Stimulated activated CD8-positive, alpha-beta memory T cell treated with anti-CD3 and anti-CD28 coated beads, Interleukin-12 subunit alpha, Interleukin-12 subunit beta, amount 100 ng/mL, for 4 hours (primary cell): Measurements from ENCODE around the gene ACAA1.
"Not testable (repeated sequence)": the region's sequence is repeated elsewhere in the genome, so short reads cannot be mapped to it uniquely, and the experiment has no call there.

ENCODE experiments used
- DNase-seq: peaks from one replicate; pipeline ENCODE4 v3.0.0-alpha.2; 2020; ENCODE audit warnings: low read depth

Gene ACAA1

DNA sequence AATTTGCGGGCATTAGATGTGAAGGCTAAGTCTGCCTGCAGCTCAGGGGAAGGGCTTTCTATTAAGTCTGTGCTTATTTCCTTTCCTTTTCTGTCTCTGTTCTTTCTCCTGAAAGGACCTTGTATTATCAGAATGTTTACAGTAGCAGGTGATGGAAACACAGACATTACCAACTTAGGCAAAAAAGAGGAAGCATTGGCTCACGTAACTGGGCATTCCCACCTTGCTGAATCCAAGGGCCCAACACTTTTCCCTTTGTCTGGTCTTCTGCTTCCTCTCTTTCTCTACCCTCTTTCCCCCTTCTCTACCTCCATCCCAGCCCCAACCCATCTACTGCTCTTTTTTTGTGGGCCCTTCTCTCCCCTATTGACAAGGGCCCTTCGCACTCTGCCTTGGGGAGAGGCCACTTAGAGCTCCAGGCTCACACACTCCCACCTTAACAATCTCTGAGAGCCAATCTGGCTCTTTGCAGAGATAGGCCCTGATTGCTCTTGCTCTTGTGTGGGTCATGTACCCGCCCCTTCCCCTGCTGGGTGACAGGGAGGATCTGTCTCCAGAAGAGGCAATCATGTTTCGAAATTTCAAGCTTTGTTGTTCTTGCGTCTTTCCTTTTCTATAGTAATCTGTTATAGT lies 35.0 kb downstream of the ACAA1 start:
- no peak for DNase-seq

DNA sequence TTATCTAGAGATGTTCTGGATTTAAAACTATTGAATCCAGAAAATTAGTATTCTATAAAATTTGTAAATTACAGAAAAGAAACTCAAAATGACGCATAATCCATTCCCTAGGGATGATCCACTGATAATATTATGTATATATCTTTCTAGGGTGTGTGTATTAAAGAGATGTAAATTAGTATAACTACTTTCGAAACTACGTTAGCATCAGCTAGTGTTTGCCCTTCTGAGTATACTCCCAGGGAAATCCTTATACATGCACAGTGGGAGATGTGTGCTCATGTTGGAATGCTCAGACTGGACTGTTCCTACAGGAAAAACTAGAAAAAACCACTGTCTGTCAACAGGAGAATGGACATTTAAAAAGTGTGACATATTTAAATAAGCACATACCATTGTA lies 36.4 kb downstream of the ACAA1 start:
- no peak for DNase-seq

DNA sequence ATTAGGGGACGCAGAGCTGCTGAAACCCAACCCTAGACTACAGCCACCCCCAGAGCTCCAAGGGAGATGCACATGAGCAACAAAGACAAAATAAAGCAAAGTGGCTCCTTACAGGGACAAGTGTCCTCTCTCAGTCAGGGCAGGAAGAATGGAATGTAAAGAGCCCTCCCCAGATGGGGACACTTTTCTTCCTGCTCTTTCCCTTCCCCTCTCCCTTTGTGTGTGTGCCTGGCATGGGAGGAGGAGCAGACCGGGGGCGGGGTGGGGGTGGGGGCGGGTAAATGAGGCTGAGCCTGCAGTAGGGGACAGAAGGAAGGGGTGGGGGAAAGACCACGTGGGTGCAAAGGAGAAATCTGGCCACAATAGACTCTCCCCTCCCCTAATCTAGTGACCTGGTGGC lies 37.4 kb downstream of the ACAA1 start:
- no peak for DNase-seq

DNA sequence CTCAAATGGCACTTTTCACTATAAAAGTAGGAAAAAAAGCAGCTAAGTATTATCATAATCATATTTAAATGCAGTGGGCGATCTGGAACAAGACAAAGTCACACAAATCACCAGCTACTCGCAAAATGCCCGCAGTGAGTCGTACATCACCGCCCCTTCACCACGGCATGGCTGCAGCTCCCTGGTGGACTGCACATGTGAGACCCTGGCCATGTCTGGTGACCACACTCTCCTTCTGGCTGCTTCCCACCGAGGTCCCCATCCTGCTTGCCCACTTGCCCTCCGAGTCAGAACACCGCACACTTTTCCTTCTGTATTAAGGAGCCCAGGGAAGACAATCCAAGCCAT lies 38.6 kb downstream of the ACAA1 start:
- DNase-seq = no peak

DNA sequence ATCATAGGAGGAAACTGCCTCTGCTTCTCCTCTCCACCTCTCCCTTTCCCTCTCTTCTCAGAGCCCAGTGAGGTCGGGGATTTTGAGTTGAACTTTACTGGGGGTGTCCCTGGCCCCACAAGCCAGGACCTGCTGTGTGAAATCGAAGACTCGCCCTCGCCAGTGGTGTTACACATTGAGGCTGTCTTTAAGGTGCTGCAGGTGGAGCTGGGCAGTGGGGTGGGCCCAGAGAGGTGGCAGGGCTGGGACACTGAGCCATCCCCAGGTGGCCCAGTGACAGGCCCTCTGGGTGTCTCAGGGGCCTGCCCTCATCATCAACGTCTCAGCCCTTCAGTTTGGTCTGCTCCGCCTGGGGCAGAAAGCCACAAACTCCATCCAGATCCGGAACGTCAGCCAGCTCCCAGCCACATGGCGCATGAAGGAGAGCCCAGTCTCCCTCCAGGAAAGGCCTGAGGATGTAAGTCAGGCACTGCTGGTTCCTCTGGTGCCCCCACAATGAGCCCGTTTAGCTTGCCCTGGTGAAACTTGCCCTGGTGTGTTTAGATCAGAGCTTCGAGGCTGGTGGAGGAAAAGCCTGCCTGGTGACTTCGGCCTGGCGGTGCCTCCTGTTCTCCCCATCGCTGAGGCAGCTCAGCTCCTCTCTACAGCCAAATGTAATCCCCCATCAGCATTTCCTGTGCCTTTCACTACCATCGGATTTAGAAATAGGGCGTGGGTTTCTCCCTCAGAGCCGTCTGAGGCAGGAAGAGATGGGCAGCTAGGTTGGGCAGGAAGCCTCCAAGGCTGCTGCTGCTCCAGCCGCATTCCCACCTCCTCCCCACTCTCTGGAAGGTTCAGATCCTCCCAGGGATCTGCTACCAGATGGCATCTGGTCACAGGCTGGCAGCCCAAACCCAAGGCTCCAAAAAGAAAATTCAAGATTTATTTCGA lies 39.2 kb downstream of the ACAA1 start:
- no peak for DNase-seq

DNA sequence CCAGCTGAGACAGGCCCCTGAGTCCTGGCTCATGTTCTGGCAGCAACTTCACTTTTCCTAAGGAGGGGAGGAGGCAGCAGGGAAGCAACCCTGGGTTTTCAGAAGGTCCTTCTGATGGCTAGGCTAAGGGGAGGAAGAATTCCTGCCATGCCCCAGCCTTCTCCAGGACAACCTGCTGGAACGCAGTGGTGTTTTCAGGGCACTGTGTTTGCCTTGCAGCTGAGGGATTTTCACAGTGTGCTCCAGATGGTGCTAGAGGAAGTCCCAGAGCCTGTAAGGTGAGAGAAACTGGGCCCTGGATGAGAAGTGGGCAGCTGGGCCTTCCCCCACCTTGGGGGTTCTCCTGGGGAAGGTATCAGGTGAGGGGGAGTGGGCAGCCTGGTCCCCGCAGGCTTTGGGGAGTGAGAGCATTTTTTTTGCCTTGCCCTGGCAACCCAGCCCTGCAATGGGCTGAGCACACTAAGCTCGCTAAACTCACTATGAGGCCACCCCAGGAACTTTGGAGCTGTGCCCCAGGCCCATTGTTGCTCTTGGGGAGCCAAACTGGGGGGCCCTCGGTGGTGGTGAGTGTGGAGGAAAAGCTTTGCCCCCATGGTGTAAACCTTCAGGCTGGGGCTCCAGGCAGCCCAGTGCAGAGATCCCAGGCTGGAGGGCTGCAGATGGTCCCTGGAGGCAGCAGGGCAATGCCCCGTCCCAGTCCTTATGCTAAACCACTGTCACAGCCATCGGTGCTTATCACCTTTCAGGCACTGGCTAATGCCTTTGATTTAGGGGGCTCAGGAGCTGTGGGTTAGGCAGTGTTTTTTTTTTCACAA lies 41.1 kb downstream of the ACAA1 start:
- DNase-seq = no peak

DNA sequence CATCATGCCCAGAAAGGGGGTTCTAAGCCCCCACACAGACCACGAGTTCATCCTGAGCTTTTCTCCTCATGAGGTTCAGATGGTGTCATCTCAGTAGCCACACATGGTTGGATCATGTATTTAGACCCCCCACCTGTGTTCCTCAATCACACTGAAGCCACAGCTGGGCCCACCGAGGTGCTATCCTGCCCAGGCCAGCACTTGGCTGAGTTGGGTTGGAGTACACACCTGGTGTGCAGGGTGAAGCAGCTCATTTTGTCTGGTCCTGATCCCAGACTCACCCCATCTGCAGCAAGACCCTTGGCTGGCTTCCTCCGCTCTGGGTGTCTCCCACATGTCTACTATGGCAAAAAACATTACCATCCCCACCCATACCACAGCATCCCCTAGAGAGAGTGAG lies 41.9 kb downstream of the ACAA1 start:
- no peak for DNase-seq

DNA sequence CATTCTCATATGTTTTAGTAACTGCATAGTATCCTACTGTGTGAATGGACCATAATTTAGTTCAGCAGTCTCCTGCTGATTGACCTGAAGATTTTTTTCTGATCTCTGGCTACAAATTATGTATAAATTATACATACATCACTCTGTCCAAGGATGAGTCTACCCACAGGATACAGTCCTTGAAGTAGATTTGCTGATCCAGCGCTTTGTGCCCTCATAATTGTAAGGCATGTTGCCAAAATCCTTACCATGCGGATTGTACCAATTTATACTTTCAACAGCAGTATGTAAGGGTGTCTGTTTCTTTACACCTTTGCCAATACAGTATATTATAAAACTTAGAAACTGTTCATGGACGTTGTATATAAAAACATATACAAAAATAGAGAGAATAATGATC lies 46.5 kb downstream of the ACAA1 start:
- DNase-seq = no peak

DNA sequence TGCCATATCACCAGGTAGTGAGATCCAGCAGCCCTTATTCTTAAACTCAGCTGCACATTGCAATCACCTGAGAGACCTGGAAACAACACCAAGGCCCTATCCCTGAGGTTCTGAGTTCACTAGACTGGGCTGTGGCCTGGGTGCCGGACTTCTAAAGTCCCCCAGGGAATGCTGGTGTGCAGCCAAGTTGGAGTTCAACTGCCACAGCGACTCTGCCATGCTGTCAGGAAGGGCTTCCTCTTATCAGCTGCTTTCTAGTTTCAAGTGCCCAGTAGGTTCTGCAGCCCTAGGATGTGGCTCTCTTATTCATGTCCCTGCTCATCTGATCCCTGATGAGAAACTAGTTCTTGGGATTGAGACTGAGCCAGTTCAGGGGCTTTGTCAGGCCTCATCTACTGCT lies 47.8 kb downstream of the ACAA1 start:
- no peak for DNase-seq

DNA sequence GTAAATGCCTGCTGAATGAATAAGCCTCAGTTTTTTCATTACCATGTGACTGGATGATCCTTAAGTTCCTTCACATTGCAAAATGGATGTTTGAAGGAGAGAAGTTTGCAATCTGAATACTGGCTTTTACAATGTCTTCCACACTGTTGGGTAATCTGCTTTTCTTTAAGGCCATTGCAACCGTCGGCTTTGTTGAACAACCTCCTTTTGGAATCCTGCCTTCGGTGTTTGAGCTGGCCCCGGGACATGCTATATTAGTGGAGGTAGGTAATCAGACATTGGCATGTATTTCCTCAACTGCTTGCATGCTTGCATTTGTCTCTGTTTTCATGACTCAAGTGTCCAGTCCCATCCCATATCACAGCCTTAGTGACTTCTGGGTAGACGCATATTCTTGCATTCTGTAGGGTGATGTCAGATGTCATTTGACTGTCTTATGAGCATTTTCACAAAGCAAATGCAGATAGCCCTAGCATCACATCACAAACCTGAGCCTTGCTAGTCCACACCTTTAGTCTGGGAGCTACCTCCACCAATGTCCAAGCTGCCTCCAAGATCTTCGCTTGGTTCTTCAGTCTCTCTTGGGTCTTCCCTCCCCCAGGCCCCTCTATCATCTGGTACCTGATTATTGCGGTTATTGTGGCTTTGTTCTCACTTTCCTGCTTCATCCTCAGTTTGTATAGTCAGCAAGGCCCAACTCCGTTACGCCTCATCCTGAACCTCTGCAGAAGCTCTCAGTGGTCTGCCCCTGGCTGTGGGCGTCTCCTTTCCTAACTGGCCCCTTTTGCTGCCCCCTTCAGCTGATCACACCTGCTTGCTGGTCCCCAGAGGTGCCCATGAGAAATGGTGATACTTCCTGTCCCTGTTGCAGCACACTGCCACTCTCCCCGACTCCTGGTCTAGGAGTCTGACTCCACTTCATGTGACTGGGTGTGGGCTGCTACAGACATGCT lies 48.5 kb downstream of the ACAA1 start:
- no peak for DNase-seq

DNA sequence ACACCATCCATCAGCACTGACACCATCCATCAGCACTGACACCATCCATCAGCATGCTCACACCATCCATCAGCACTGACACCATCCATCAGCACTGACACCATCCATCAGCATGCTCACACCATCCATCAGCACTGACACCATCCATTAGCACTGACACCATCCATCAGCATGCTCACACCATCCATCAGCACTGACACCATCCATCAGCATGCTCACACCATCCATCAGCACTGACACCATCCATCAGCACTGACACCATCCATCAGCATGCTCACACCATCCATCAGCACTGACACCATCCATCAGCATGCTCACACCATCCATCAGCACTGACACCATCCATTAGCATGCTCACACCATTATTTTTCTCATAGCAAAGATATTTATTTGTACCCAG lies 49.6 kb downstream of the ACAA1 start:
- DNase-seq = not testable (repeated sequence)

DNA sequence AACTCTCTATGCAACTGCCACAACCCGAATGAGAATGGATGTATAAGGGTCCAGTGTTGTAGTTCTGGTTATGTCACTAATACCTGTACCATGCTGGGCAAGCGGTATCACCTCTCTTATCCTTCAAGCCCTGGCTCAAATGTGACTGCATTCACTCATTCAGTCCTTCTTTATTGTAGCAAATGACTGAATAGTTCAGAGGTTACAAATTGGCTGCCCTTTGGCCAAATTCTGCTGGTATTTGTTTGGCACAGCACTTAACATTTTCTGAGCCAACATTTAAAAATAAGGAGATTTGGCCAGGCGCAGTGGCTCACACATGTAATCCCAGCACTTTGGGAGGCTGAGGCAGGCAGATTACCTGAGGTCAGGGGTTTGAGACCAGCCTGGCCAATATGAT lies 50.4 kb downstream of the ACAA1 start:
- DNase-seq = no peak

DNA sequence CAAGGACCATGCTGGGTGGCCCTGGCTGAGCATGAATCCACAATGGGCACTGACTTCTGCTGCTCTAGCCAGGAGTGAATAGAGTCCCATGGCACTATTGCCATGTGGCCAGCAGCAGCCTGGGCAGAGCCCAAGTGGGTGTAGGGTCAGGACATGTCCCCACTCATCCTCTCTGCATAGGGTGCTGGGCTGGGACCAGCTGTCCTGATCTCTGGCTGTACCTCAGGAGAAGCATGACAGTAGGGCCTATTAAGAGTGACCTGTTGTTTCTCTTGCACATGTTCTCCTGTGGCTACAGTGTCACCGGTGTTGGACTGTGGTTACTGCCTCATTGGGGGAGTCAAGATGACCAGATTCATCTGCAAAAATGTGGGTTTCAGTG lies 51.0 kb downstream of the ACAA1 start:
- DNase-seq = no peak

DNA sequence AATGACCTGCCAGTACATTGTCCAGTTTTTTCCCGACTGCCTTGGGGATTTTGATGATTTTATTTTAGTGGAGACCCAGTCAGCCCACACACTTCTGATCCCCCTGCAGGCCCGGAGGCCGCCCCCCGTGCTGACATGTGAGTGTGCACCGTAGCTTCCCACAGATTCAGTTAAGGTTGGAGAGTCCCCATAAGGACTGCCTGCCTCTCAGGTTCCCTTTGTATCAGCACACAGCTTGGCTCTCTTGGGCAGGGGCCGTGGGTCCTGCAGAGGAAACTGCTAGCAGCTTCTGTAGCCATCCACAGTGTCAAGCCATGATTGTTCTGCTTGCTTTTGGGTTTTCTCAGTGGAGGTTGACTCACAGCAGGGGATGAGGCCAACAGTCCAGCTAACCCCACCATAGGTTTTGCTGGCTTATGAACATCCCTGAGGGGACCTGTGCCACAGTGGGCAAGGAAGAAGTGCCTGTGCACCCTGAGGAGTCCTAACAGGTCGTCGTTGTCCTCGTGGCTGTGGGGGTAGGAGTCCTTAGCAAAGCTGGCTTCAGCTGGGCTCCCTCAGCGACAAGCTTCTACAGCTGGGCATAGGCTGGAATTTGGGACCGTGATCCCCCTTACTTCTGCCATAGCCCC lies 51.5 kb downstream of the ACAA1 start:
- no peak for DNase-seq

DNA sequence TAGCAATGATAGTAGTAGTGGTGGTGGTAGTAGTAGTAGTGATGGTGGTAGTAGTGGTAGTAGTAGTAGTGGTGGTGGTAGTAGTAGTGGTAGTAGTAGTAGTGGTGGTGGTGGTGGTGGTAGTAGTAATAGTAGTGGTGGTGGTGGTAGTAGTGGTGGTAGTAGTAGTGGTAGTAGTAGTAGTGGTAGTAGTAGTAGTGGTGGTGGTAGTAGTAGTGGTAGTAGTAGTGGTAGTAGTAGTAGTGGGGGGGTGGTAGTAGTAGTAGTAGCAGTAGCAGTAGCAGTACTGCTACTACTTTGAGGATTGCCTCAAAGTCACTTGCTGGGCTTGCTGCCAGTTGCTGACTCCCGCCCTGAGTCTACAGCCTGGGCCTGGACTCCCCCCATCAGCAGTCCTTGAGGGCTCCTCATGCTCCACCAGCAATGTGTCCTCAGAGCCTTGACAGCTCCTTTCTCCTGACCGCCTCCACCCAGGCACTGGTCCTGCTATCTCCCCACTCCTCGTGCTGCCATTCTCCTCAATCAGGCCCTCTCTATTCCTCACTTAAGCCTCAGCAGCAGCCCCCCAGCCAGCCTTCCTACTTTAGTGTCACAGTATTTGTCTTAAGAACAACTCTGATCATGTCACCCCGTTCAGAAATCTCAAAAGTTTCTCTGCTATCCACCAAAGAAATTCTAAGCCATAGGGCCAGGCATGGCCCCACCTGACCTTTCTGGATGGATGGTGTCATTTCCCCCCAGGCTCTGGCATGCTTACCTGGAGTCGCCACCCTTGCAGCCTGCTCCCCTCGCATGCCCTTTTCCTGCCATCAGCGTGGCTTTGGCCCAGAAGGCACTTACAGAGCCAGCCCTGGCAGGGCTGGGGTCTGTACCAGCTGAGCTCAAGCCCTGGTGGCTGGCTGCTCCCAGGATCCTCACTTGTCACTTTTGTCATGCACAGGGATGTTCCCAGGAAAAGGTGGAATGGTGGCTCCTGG lies 52.3 kb downstream of the ACAA1 start:
- DNase-seq = no peak

DNA sequence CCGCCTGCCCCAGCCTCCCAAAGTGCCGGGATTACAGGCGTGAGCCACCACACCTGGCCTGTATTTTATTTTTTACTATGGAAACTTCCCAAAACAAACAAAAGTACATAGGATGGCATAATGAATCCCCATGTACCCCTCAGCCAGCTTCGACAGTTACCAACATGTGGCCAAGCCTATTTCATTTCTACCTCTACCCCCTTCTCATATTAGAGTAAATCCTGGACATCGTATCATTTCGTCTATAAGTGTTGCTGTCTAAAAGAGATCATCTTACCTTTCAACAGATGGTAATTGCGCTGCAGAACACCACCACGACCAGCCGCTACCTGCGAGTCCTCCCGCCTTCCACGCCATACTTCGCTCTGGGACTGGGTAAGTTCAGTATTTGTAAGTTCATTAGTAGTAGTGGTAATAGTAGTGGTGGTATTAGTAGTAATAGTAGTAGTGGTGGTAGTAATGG lies 53.0 kb downstream of the ACAA1 start:
- DNase-seq = no peak

DNA sequence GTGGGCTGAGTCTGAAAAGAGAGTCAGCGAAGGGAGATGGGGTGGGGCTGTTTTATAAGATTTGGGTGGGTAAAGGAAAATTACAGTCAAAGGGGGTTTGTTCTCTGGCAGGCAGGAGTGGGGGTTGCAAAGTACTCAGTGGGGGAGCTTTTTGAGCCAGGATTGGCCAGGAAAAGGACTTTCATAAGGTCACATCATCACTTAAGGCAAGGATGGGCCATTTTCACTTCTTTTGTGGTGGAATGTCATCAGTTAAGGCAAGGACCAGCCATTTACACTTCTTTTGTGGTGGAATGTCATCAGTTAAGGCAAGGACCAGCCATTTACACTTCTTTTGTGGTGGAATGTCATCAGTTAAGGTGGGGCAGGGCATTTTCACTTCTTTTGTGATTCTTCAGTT lies 53.7 kb downstream of the ACAA1 start:
- DNase-seq = not testable (repeated sequence)

DNA sequence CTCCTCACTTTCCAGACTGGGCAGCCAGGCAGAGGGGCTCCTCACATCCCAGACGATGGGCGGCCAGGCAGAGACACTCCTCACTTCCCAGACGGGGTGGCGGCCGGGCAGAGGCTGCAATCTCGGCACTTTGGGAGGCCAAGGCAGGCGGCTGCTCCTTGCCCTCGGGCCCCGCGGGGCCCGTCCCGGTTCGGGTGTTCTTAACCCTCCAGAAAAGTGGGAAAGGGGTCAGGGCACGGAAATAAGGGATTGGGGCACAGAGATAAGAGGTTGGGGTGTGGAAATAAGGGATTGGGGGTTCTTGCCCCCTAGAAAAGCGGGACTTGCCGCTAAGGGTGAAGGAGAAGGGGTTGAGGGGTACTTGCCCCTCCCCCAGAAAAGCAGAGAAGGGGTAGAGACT lies 54.6 kb downstream of the ACAA1 start:
- not testable (repeated sequence) for DNase-seq

DNA sequence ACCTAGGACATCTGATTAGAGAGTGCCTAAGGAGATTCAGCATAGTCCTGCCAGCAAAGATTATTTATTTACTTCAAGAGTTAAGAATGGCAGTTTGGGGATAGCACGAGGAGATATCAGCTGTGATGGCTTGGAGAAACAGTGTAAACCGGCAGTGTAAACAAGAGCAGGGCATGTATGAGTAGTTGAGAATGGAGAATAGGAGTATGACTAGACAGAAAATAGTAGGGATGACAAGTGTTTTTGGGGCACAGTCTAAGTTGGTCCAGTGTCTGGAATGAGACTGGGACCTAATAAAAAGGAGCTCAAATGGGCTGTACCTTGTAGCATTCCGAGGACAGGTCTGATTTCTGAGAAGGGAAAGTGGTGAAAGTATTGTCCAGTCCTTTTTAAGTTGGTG lies 59.9 kb downstream of the ACAA1 start:
- not testable (repeated sequence) for DNase-seq
